ENCODE measurements around the gene RXRA. TPM values are rescaled to one million over a fixed set of nuclear protein-coding genes. Genes with fewer than 3 reads are reported as not detected.

Gene RXRA
- total and polyA plus RNA-seq, 2 of the 13 experiments (the other 11 are each of a cell fraction or from before 2014, with no cell fraction given), result 18.9 to 29.2 TPM

- TF ChIP-seq ZNF609 (CRISPR knock-in tag; IDR thresholded peaks at IDR 0.05; ENCODE audit: borderline replicate concordance), result peak; percentile 70; the same call in 1 of the 2 replicates
- TF ChIP-seq AFF4 (CRISPR knock-in tag; IDR thresholded peaks at IDR 0.05), result 0 out of 2 replicates have a peak, but pooled peaks have one; percentile 33
- peak; percentile 88 for TF ChIP-seq TCF7 (IDR thresholded peaks at IDR 0.05; ENCODE audit: low read depth)
- TF ChIP-seq ZHX1 (CRISPR knock-in tag; IDR thresholded peaks at IDR 0.05; ENCODE audit: low read depth), result 0 out of 2 replicates have a peak, but pooled peaks have one; percentile 50
- peak; percentile 11; the same call in 1 of the 2 replicates for TF ChIP-seq CTCF (CRISPR knock-in tag; IDR thresholded peaks at IDR 0.05)
- 0 out of 2 replicates have a peak, but pooled peaks have one; percentile 27 for TF ChIP-seq NFATC3 (CRISPR knock-in tag; IDR thresholded peaks at IDR 0.05)
- TF ChIP-seq ZNF136 (CRISPR knock-in tag; IDR thresholded peaks at IDR 0.05; ENCODE audit: low read depth), result peak; percentile 49; the same call in 1 of the 2 replicates
- peak; percentile 59; the same call in 1 of the 2 replicates for TF ChIP-seq HNF1A (IDR thresholded peaks at IDR 0.05; ENCODE audit: low read depth)
- TF ChIP-seq HNF1A (CRISPR knock-in tag; IDR thresholded peaks at IDR 0.05; ENCODE audit: borderline replicate concordance), result peak; percentile 64; the same call in 1 of the 2 replicates
Observed at GRCh38 chr9:134333234-134333873, 7.1 kb downstream of the RXRA start (continued).
